AG08396 (cell line): ENCODE measurements around the gene TNNC1.
A peak's percentile ranks its signal among the peaks of the same experiment; 100 is the strongest.

Experiments used
- DNase-seq: peaks from one replicate; pipeline ENCODE4 v3.0.0; 2012; ENCODE audit warnings: low spot score, mixed read lengths

TNNC1 gene

GRCh38 chr3:52432225-52432624 is 21.6 kb downstream of the TNNC1 start:
- no peak for DNase-seq

DNA sequence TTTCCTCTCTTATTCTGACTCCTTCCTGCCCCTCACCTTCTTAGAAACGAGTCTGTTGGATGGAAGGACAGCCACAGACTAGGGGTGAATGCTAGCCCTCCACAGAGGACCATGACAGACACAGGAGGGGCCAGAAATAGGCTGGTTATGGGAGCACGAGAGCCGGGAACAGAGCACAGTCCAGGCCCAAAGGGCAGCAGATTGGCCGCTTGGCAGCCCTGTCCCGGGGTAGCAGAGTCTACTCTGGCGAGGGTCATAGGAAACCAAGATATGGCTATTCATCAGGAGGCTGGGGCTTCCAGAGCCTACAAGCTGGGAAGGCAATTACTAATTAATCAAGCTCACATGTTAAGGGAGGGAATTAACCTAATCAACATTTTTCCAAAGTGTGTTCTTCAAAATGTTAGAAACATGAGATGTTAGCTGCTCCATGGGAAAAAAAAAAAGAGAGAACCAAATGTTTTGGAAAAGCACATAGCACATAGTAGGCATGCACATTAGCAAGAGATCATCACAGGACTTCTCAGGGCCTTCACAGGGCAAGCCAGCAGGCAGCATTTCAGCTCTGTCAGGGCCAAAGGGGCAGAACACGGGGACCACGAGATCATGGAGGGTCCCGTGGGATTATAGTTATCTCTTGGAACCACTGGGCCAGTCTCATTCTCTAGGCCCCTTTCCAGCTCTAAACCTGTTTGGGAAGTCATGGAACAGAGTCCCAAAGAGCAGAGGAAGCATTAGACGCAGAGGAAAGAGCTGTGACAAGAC is 22.2 kb downstream of the TNNC1 start:
- no peak for DNase-seq

DNA sequence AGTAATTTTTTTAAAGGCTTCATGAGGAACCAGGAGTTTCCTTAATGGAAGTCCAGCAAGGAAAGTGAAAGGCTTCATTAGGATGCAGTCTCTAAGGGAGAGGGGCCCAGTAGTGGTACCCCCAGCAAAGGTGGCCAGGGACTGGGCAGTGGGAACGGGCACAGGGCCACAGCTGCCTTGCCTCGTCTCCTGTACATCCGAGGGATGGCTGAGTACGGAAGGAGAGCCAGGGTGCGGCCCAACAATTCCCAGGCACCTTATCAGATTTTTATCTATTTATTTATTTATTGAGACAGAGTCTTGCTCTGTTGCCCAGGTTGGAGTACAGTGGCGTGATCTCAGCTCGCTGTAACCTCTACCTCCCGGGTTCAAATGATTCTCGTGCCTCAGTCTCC is 23.4 kb downstream of the TNNC1 start:
- DNase-seq: no peak

DNA sequence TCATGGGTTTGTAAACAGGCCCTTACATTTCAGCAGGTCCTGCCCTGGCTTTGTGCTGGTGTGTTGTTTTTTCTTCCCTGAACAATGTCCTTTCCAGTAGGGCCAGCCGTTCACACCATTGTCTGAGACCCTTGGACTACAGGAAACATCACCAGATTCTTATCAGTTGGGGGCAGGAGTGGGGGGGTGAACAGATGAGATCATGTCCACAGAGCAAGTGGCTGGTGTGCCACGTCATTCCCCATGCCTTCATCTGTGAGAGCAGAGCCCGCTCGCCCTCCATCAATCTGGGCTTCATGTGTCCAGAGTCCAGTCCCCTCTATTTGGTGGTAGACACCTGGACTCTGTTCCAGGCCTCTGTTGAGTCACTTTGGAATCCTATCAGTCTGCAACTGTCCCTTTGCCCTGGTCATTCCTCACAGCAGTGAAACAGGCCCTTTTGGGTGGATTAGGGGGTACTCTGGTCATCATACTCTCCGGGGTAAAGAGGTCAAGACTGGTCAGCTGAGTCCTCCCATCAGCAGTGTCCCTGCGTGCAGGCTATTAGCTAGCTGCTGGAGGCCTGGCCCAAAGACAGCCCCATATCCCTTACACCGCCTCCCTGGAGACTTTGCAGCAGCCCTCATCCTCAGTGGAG is 23.9 kb downstream of the TNNC1 start:
- DNase-seq: no peak

GRCh38 chr3:52429031-52429430 is 24.8 kb downstream of the TNNC1 start:
- no peak for DNase-seq

DNA sequence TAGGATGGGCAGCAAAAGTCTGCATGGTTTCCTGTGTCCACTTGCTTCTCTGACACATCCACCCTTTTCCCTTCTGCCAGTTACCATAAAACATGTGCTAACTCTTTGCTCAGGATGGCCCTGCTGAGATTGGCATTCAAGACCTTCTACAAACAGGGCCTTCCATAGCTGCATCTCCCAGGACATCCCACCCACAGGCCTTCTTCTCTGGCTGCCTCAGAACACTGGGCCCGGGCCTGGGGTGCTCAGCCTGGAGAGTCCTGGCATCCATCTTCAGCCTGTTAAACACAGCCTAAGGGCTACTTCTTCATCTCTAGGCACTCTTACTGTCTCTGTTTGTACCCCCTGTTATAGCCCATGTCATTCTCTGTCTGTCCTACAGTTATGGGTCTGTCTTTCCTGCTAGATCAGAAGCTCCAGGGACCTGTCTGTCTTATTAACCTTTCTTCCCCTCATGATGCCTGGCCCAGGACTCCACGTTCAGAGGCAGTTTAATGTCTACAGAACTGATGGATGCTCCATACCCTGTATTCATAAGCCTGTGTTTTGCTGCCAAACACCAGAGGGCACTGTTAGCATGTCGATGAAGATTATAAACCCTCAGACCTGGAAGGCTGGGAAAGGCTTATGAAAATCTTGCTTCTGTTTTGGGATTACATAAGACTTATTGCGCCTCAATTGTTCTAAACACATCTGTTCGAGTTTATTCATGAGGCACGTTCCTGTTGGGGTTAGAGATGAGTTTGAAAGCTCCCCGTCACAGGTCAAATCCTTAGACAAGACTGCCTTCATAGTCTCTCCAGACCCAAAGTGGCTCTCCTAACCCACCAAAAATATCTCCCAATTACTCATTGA is 25.5 kb downstream of the TNNC1 start:
- DNase-seq: peak; percentile 67

- DNase-seq: no peak
These were observed 30.7 kb downstream of the TNNC1 start for GRCh38 chr3:52423173-52423572.

DNA sequence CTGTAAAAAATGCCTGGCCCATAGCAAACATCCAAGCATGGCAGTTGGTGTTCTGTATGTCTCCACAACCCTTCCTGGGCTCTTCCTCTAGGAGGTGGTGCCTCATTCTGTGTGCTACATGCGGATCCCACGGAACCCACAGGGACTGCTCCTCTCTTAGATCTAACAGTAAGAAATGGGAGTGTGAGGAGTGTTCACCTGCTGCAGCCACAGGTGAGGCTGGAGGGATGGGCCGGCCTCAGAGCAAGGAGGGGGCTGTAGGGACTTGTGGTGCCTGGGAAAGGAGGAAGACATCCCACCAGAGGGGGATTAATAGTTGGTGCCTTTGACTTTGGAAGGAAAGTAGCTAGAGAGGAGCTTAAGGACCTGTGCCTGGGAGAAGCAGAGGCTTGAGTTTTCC is 31.2 kb downstream of the TNNC1 start:
- DNase-seq: no peak

- DNase-seq: no peak
These were observed 33.5 kb downstream of the TNNC1 start for GRCh38 chr3:52420388-52420787.

GRCh38 chr3:52415800-52416199 is 38.0 kb downstream of the TNNC1 start:
- no peak for DNase-seq

GRCh38 chr3:52408466-52408865 is 45.4 kb downstream of the TNNC1 start:
- DNase-seq: no peak

DNA sequence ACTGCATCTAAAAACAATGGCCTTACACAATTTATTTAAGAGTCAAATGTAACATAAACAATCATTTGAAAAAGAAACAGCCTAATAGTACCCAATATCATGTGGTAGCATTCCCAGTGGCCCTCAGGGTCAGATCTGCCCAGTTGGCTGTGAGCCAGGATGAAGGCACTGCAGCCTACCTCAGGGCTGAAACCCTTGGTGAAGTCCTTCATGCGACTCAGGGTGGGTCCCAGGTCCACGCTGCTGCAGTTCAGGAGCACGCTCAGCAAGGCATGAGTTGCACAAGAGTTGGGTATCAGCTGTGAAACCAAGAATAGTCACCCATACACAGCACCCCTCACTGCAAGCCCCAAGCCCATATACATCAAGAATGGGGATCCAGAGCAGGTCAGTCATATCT is 46.1 kb downstream of the TNNC1 start:
- DNase-seq: no peak

DNA sequence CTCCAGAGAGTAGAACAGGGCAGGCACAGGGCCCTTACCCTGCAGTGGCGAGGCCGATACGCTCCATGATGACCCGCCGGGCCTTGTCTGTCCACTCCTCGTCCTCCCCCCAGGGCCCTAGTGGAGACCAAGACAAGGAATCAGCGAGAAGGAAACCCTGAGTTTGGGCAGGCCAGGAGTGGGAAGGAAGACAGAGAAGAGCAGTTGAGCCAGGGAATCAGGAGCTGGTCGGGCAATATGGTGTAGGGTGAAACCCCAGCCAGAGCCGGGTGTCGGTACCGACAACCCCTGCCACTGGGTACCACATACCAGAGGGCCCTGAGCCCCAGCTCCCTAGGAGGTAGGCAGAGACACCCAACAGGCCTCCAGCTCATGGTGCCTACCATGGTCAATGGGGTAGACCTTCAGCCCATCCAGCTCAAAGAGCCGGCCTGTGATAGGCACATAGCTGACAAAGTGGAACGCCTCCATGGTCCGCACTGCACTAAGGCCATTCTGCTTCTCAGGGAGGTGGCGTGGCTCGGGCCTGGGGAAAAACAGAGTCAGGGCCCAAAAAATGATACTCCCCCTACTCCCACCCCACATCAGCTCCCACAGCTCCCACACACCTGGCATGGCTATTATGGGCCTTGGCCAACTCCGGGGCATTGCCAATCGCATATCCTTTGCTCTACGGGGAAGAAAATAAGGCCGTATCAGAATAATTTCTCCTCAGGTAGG is 46.9 kb downstream of the TNNC1 start:
- DNase-seq: no peak

GRCh38 chr3:52406231-52406661 is 47.6 kb downstream of the TNNC1 start:
- no peak for DNase-seq

- no peak for DNase-seq
These were observed 48.2 kb downstream of the TNNC1 start for GRCh38 chr3:52405601-52406110.

GRCh38 chr3:52405066-52405465 is 48.8 kb downstream of the TNNC1 start:
- no peak for DNase-seq

- no peak for DNase-seq
These were observed 49.5 kb downstream of the TNNC1 start for GRCh38 chr3:52404391-52404790.

GRCh38 chr3:52403955-52404354 is 49.9 kb downstream of the TNNC1 start:
- no peak for DNase-seq

DNA sequence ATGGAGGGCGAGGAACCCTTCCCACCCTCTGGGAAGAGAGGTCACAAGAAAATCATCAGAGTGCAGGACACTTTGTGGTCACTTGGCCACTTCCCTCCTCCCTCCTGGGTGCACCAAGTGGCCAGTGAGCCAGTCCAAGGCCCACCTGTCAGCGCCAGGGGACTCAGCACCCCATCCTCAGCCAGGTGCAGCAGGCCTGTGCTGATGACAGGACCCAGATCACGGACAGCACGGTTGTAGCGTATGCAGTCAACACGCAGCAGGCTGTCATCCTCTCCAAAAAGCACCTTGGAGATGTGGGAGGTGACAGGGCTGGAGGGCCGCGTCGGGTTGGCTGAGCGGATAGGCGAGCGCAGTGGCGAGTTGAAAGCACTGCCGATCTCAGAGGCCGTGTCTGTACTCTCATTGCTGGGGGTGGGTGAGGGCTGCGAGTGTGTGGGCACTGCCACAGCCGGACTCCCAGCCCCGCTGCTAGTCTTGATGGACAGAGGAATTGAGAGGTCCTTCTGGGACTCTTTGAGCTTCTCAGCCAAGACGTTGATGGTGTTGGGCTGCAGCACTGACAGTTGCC is 50.5 kb downstream of the TNNC1 start:
- DNase-seq: no peak

- DNase-seq: no peak
These were observed 51.1 kb downstream of the TNNC1 start for GRCh38 chr3:52402706-52403270.

DNA sequence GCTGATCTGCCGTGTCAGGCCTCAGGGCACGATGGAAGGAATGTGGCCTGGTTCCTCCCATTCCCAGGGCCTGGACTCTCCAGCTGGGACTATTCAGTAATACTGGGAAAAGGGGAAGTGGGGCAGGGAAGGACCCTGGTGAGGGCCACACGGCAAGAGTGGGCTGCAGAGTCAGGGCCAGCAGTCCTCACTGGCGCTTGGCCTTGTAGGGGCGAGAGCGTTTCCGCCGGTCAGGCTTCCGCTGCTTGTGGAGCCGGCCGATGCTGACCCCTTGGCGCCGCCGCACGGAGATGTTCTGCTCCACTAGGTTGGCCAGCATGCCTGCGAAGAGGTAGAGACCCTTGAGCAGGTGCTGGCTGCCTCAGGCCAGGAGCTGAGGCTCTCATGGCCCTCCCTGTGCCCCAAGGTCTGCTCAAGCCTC is 51.7 kb downstream of the TNNC1 start:
- no peak for DNase-seq
